GM18868 (cell line): Measurements from ENCODE around the gene PPP2R2B.

Source experiments
- ATAC-seq: cut with Tn5 transposase; IDR thresholded peaks from one replicate; pipeline ENCODE4 v1.9.1; 2021; ENCODE audit warnings: mild to moderate bottlenecking, moderate library complexity; ENCODE audit not compliant: unreplicated experiment

PPP2R2B gene

GRCh38 chr5:146888351-146888978 lies 9.9 kb upstream of the PPP2R2B start:
- no peak for ATAC-seq

- no peak for ATAC-seq
Observed at GRCh38 chr5:146884066-146884626, 5.6 kb upstream of the PPP2R2B start.

- ATAC-seq = no peak
Observed at GRCh38 chr5:146883511-146883910, 5.0 kb upstream of the PPP2R2B start.

GRCh38 chr5:146880966-146881365 lies 2.4 kb upstream of the PPP2R2B start:
- ATAC-seq = no peak

- no peak for ATAC-seq
Observed at GRCh38 chr5:146877783-146878475, 628 bp downstream of the PPP2R2B start.

- no peak for ATAC-seq
Observed at GRCh38 chr5:146877178-146877681, 1.3 kb downstream of the PPP2R2B start.

GRCh38 chr5:146873186-146873917 lies 5.2 kb downstream of the PPP2R2B start:
- ATAC-seq = no peak

GRCh38 chr5:146872188-146872587 lies 6.4 kb downstream of the PPP2R2B start:
- ATAC-seq = no peak

GRCh38 chr5:146867996-146868708 lies 10.4 kb downstream of the PPP2R2B start:
- ATAC-seq = no peak

GRCh38 chr5:146866263-146866662 lies 12.3 kb downstream of the PPP2R2B start:
- no peak for ATAC-seq

GRCh38 chr5:146862641-146863040 lies 15.9 kb downstream of the PPP2R2B start:
- ATAC-seq = no peak

GRCh38 chr5:146860213-146860893 lies 18.2 kb downstream of the PPP2R2B start:
- no peak for ATAC-seq

- ATAC-seq = no peak
Observed at GRCh38 chr5:146852089-146852488, 26.5 kb downstream of the PPP2R2B start.

- no peak for ATAC-seq
Observed at GRCh38 chr5:146851133-146851532, 27.4 kb downstream of the PPP2R2B start.

GRCh38 chr5:146849694-146850303 lies 28.8 kb downstream of the PPP2R2B start:
- ATAC-seq = no peak

- ATAC-seq = no peak
Observed at GRCh38 chr5:146848133-146848532, 30.4 kb downstream of the PPP2R2B start.

GRCh38 chr5:146840016-146840415 lies 38.5 kb downstream of the PPP2R2B start:
- ATAC-seq = no peak

- no peak for ATAC-seq
Observed at GRCh38 chr5:146836226-146836842, 42.2 kb downstream of the PPP2R2B start.

- no peak for ATAC-seq
Observed at GRCh38 chr5:146832985-146833732, 45.4 kb downstream of the PPP2R2B start.
